Measurements from ENCODE around the gene CD101.

GRCh38 chr1:117054068-117054467 lies 52.5 kb downstream of the CD101 start:
- no peak for TF ChIP-seq CTCF (conservative IDR thresholded peaks at IDR 0.05; ENCODE audit: low read length)
- no peak for TF ChIP-seq EZH2phosphoT487 (IDR thresholded peaks at IDR 0.05; ENCODE audit: borderline replicate concordance, low read depth, low read length)
